ENCODE results near the gene GLIPR1. TPM values are rescaled to one million over a fixed set of nuclear protein-coding genes. Genes with fewer than 3 reads are reported as not detected.

Gene GLIPR1
- 10 to 100 TPM; 10.9 to 28.8 TPM for total RNA-seq
- polyA plus RNA-seq = 10 to 100 TPM in 1 of 2 donors, 1 to 10 TPM in 1; 3.7 to 33.8 TPM
- long read RNA-seq, donor 1, full-length matches to known transcripts = 4 of 64 reads
- long read RNA-seq, donor 1, partial matches to known transcripts = 60 of 64 reads
- long read RNA-seq, donor 1, other reads (novel, unspliced or antisense) = 0 of 64 reads
- long read RNA-seq, donor 2, full-length matches to known transcripts = 4 of 40 reads
- long read RNA-seq, donor 2, partial matches to known transcripts = 28 of 40 reads
- long read RNA-seq, donor 2, other reads (novel, unspliced or antisense) = 8 of 40 reads
- long read RNA-seq, donor 3, partial matches to known transcripts = 5 of 5 reads
- long read RNA-seq, donor 3, other reads (novel, unspliced or antisense) = 0 of 5 reads
- long read RNA-seq, donor 4, partial matches to known transcripts = 36 of 50 reads
- long read RNA-seq, donor 4, other reads (novel, unspliced or antisense) = 14 of 50 reads
- long read RNA-seq, donor 5, full-length matches to known transcripts = 1 of 116 reads
- long read RNA-seq, donor 5, partial matches to known transcripts = 115 of 116 reads
- long read RNA-seq, donor 5, other reads (novel, unspliced or antisense) = 0 of 116 reads

- 22 to 32% methylated on average over 8 of the region's 8 CpGs for WGBS, 2 donors
- peak within 1 kb of the TSS in 1 of 2 donors; percentile 64 for H3K9ac ChIP-seq (ENCODE audit: insufficient read depth in 1 of 2, low read length in 2 of 2)
- no peak for TF ChIP-seq CTCF (IDR thresholded peaks at IDR 0.05; ENCODE audit: control extremely low read depth, extremely low read depth)
- no peaks in the 10 kb centered on the region for H3K27me3 ChIP-seq (ENCODE audit: control insufficient read depth in 3 of 3, insufficient read depth in 3 of 3, low read length in 2 of 3)
- DNase-seq (peak; percentile 70 to 80 (median 79)), ATAC-seq (ENCODE audit: insufficient read depth, low FRiP score) (peak; percentile 68)
- no peaks in the 10 kb centered on the region for H3K36me3 ChIP-seq (ENCODE audit: control insufficient read depth in 4 of 4, insufficient read depth in 4 of 4, low read length in 4 of 4)
- H3K4me1 ChIP-seq (ENCODE audit: control insufficient read depth in 5 of 5, insufficient read depth in 5 of 5, low read length in 5 of 5) = peaks cover 0 to 4% (median 2%) of the 10 kb centered on the region in 5 donors
- no peak within 1 kb of the TSS for H3K4me3 ChIP-seq
- H3K27ac ChIP-seq (ENCODE audit: low read depth in 1 of 2, low read length in 1 of 2) = peak within 1 kb of the TSS; percentile 42 to 71
- no peaks in the 10 kb centered on the region for H3K9me3 ChIP-seq (ENCODE audit: control insufficient read depth in 4 of 4, insufficient read depth in 3 of 4, low read length in 3 of 4)
Measured at GRCh38 chr12:75480469-75480949, at the start of gene GLIPR1. GLIPR1 (plus strand) TSS chr12:75480755; CDS start chr12:75480881, 126 bp downstream.

GRCh38 chr12:75432924-75433323 is 47.6 kb upstream of the GLIPR1 start:
- no peaks in the 10 kb centered on the region for H3K36me3 ChIP-seq (ENCODE audit: control insufficient read depth in 4 of 4, insufficient read depth in 4 of 4, low read length in 4 of 4)
- H3K27me3 ChIP-seq (ENCODE audit: control insufficient read depth in 3 of 3, insufficient read depth in 3 of 3, low read length in 2 of 3) = no peaks in the 10 kb centered on the region
- H3K4me1 ChIP-seq (ENCODE audit: control insufficient read depth in 5 of 5, insufficient read depth in 5 of 5, low read length in 5 of 5) = no peaks in the 10 kb centered on the region
- H3K9ac ChIP-seq (ENCODE audit: insufficient read depth in 1 of 2, low read length in 2 of 2) = no peak overlapping the region
- no peak overlapping the region for H3K27ac ChIP-seq (ENCODE audit: low read depth in 1 of 2, low read length in 1 of 2)
- TF ChIP-seq CTCF (IDR thresholded peaks at IDR 0.05; ENCODE audit: control extremely low read depth, extremely low read depth) = no peak
- H3K4me3 ChIP-seq = no peak overlapping the region
- DNase-seq (no peak), ATAC-seq (ENCODE audit: insufficient read depth, low FRiP score) (no peak)
- H3K9me3 ChIP-seq (ENCODE audit: control insufficient read depth in 4 of 4, insufficient read depth in 3 of 4, low read length in 3 of 4) = peaks cover 0 to 8% (median 4%) of the 10 kb centered on the region in 4 donors
- 77 to 86% methylated on average over 1 of the region's 1 CpG for WGBS, 2 donors

- 62 to 71% methylated on average over 2 of the region's 2 CpGs for WGBS, 2 donors
- peak; percentile 8 for TF ChIP-seq CTCF (IDR thresholded peaks at IDR 0.05; ENCODE audit: control extremely low read depth, extremely low read depth)
- Histone ChIP-seq H3K36me3 (ENCODE audit: control insufficient read depth in 4 of 4, insufficient read depth in 4 of 4, low read length in 4 of 4) (no peaks in the 10 kb centered on the region), H3K27ac (ENCODE audit: low read depth in 1 of 2, low read length in 1 of 2) (no peak overlapping the region), H3K9ac (ENCODE audit: insufficient read depth in 1 of 2, low read length in 2 of 2) (no peak overlapping the region), H3K27me3 (ENCODE audit: control insufficient read depth in 3 of 3, insufficient read depth in 3 of 3, low read length in 2 of 3) (no peaks in the 10 kb centered on the region), H3K4me1 (ENCODE audit: control insufficient read depth in 5 of 5, insufficient read depth in 5 of 5, low read length in 5 of 5) (no peaks in the 10 kb centered on the region), H3K9me3 (ENCODE audit: control insufficient read depth in 4 of 4, insufficient read depth in 3 of 4, low read length in 3 of 4) (peaks cover 0 to 11% (median 2%) of the 10 kb centered on the region in 4 donors), H3K4me3 (no peak overlapping the region)
- DNase-seq (no peak), ATAC-seq (ENCODE audit: insufficient read depth, low FRiP score) (peak; percentile 34)
Measured at GRCh38 chr12:75437564-75437963, 43.0 kb upstream of the GLIPR1 start.

All from lung (tissue), 16 donors.